SU-DHL-6 (cell line): Measurements from ENCODE around the gene ERBB4.

Experiments used
- H2AFZ ChIP-seq: fragments of 200-600 bp; sonication (generic); 2 replicates; pipeline ENCODE4 v1.6.1; 2014; ENCODE audit warnings: low read depth, mild to moderate bottlenecking, moderate library complexity, mixed read lengths, antibody characterized with exemption, low read length; ENCODE audit not compliant: severe bottlenecking
- H3F3A ChIP-seq: fragments of 200-600 bp; shearing (Covaris generic); 2 replicates; pipeline ENCODE4 v1.6.0; 2016; ENCODE audit warnings: antibody characterized with exemption, mild to moderate bottlenecking; ENCODE audit not compliant: insufficient read depth
- H3K27ac ChIP-seq: fragments of 200-600 bp; sonication (generic); 2 replicates; pipeline ENCODE4 v1.5.1; 2016; ENCODE audit warnings: low read depth, mild to moderate bottlenecking, low read length, moderate library complexity, mixed read lengths
- H3K27me3 ChIP-seq: fragments of 200-600 bp; sonication (generic), shearing (Covaris generic); 2 replicates; pipeline ENCODE4 v1.6.0; 2014; ENCODE audit warnings: mild to moderate bottlenecking, low read length
- H3K36me3 ChIP-seq: fragments of 200-600 bp; sonication (generic); 2 replicates; pipeline ENCODE4 v1.6.1; 2014; ENCODE audit warnings: mild to moderate bottlenecking, low read length, mixed read lengths
- H3K4me2 ChIP-seq: fragments of 300-600, 200-600 bp; shearing (Covaris generic), sonication (generic); 2 replicates; pipeline ENCODE4 v1.6.0; 2014; ENCODE audit warnings: low read length, low read depth, mild to moderate bottlenecking; ENCODE audit not compliant: poor library complexity, severe bottlenecking
- H3K4me3 ChIP-seq: fragments of 200-600 bp; sonication (generic); 2 replicates; pipeline ENCODE4 v1.5.1; 2014; ENCODE audit warnings: antibody characterized with exemption, low read length, mild to moderate bottlenecking, mixed read lengths; ENCODE audit not compliant: insufficient read depth, poor library complexity, severe bottlenecking
- H3K79me2 ChIP-seq: fragments of 200-600 bp; sonication (generic); 2 replicates; pipeline ENCODE4 v1.6.1; 2014; ENCODE audit warnings: mild to moderate bottlenecking, low read length, moderate library complexity; ENCODE audit not compliant: insufficient read depth
- H3K9ac ChIP-seq: fragments of 200-600 bp; sonication (generic); 2 replicates; pipeline ENCODE4 v1.7.0; 2014; ENCODE audit warnings: mild to moderate bottlenecking, low read length
- H3K9me2 ChIP-seq: fragments of 200-600 bp; sonication (generic); replicated peaks from 2 replicates; pipeline ENCODE4 v1.6.1; 2014; ENCODE audit warnings: low read length; ENCODE audit not compliant: insufficient read depth
- H3K9me3 ChIP-seq: fragments of 200-600 bp; sonication (generic); 2 replicates; pipeline ENCODE4 v1.6.1; 2014; ENCODE audit warnings: low read length, mixed read lengths; ENCODE audit not compliant: insufficient read depth
- H4K20me1 ChIP-seq: fragments of 200-600 bp; sonication (generic); 2 replicates; pipeline ENCODE4 v1.6.1; 2014; ENCODE audit warnings: low read depth, mild to moderate bottlenecking, antibody characterized with exemption, low read length, moderate library complexity, mixed read lengths
- EZH2phosphoT487 ChIP-seq: fragments of 200-600 bp; sonication (generic), shearing (Covaris generic); conservative IDR thresholded peaks from 2 replicates; pipeline ENCODE4 v1.6.1; 2018; ENCODE audit warnings: mild to moderate bottlenecking, antibody characterized with exemption, low read length, moderate library complexity, mixed read lengths
- TF ChIP-seq, protein P1 (sequence below): fragments of 200-600 bp; sonication (generic); IDR thresholded peaks from one replicate; pipeline ENCODE4 v1.5.1; 2017; ENCODE audit warnings: antibody characterized with exemption, mild to moderate bottlenecking, low read length, moderate library complexity; ENCODE audit not compliant: insufficient read depth, poor library complexity, severe bottlenecking

ERBB4 gene

DNA sequence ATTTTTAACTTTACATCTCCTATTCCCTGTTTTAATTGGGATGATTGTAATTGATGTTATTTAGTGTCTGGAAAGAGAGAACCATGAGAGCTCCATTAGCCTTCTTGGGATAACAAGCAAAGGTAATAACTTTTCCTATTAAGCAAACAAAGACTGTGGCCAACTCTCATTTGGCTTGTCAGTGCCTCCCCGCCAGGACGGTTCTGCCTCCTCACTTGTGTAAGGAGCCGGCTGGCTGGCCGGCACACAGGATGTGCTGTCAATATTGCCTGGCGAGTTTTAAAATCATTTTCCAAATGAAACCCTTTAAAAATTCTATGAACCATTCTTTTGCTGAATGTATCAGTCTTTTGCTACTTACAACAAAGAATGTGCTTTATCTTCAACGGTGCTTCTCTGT lies 1083.9 kb downstream of the ERBB4 start:
- Histone ChIP-seq H3K9ac (0 out of 2 replicates have a peak overlapping the region, but pooled peaks have one; percentile 7), H3K4me2 (peak overlapping the region; percentile 57), H4K20me1 (no peaks in the 10 kb centered on the region), H3F3A (no peaks in the 10 kb centered on the region), H3K27me3 (no peaks in the 10 kb centered on the region), H3K9me2 (no peaks in the 10 kb centered on the region), H3K36me3 (no peaks in the 10 kb centered on the region), H3K4me3 (no peak overlapping the region), H3K9me3 (no peaks in the 10 kb centered on the region), H3K79me2 (no peaks in the 10 kb centered on the region), H2AFZ (peak overlapping the region; percentile 46), H3K27ac (peak overlapping the region; percentile 70)
- TF ChIP-seq, protein P1, sequence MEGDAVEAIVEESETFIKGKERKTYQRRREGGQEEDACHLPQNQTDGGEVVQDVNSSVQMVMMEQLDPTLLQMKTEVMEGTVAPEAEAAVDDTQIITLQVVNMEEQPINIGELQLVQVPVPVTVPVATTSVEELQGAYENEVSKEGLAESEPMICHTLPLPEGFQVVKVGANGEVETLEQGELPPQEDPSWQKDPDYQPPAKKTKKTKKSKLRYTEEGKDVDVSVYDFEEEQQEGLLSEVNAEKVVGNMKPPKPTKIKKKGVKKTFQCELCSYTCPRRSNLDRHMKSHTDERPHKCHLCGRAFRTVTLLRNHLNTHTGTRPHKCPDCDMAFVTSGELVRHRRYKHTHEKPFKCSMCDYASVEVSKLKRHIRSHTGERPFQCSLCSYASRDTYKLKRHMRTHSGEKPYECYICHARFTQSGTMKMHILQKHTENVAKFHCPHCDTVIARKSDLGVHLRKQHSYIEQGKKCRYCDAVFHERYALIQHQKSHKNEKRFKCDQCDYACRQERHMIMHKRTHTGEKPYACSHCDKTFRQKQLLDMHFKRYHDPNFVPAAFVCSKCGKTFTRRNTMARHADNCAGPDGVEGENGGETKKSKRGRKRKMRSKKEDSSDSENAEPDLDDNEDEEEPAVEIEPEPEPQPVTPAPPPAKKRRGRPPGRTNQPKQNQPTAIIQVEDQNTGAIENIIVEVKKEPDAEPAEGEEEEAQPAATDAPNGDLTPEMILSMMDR, result no peak
- no peak for TF ChIP-seq EZH2phosphoT487

DNA sequence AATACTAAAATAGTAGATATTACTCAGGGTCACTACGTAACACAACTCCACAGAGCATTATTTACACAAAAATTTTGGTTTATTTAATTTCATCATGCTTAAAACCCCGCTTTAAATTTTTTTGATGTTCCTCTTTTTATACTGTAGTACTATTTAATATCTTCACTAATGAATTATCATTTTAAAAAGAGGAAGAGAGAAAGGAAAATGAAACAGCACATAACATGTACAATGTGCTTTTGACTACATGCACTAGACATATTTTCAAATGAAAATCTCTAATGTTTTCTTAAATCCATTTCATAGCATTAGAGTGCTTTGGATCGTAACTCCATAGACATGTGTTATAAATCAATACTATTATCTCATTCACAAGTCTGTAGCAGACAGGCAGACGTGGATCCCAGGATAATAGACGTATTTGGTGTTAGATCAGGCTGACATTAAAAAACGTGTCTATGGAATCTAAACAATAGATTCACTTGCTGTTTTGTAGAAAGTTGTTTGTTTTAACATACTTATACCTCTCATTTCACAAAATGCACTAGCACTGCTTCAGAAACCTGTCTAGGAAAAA lies 1085.2 kb downstream of the ERBB4 start:
- Histone ChIP-seq H3K79me2 (no peaks in the 10 kb centered on the region), H3K27ac (peak overlapping the region; percentile 70), H3F3A (no peaks in the 10 kb centered on the region), H3K9ac (peak overlapping the region; percentile 23), H4K20me1 (no peaks in the 10 kb centered on the region), H3K27me3 (no peaks in the 10 kb centered on the region), H3K4me3 (no peak overlapping the region), H3K36me3 (no peaks in the 10 kb centered on the region), H2AFZ (peak overlapping the region; percentile 30), H3K4me2 (peak overlapping the region; percentile 57), H3K9me2 (no peaks in the 10 kb centered on the region), H3K9me3 (no peaks in the 10 kb centered on the region)
- TF ChIP-seq, protein P1, result no peak
- no peak for TF ChIP-seq EZH2phosphoT487

DNA sequence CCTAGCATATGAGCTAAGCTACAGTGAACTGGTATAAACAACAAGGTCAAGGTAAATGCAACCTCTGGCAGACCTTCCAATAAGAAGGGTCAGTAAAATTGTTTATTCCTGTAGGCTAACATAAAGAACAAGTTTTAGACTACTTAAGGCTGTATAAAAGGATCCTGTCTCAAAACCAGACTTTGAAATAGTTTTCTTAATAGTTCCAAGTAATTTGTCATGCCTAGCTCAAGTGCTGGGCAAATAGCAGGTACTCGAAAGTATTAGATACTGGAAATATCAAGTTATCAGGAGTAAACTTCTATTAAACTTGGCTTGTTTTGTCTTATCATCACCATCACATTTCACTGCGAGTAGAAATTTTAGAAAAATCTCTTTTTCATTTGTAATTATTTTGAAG lies 1087.0 kb downstream of the ERBB4 start:
- H3K27ac ChIP-seq, result no peak overlapping the region
- H3K9me2 ChIP-seq, result no peaks in the 10 kb centered on the region
- no peaks in the 10 kb centered on the region for H3K27me3 ChIP-seq
- H3K9ac ChIP-seq, result no peak overlapping the region
- H3K4me3 ChIP-seq, result no peak overlapping the region
- no peak overlapping the region for H3K4me2 ChIP-seq
- no peaks in the 10 kb centered on the region for H3K9me3 ChIP-seq
- no peaks in the 10 kb centered on the region for H3F3A ChIP-seq
- no peaks in the 10 kb centered on the region for H3K36me3 ChIP-seq
- TF ChIP-seq EZH2phosphoT487, result no peak
- TF ChIP-seq, protein P1, result no peak
- no peaks in the 10 kb centered on the region for H3K79me2 ChIP-seq
- H2AFZ ChIP-seq, result no peak overlapping the region
- no peaks in the 10 kb centered on the region for H4K20me1 ChIP-seq
